ENCODE data around the gene LGALS7.

Gene LGALS7

DNA sequence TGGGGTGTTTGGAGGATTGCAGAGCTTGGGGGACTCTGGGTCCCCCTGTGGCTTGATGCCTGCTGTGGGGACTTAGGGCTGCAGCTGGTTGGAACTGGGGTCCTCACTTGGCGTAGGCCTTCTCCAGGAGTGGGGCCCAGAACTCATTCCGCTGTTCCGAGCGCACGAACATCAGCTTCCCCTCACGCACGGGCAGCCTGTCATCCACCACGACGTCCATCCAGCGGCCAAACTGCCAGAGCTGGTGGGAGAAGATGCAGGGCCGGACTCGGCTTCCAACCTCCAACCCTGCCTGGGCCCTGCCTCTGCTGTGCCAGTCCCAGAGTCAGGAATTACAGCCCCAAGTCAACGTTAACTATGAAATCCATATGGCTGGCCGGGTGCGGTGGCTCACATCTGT is 31.6 kb downstream of the LGALS7 start:
- Histone ChIP-seq H4K8ac (ENCODE audit: low read length) (no peak overlapping the region), H3K27me3 (ENCODE audit: control insufficient read depth in 1 of 2, insufficient read depth in 1 of 2, low read length in 2 of 2) (peaks cover 0 to 13% of the 10 kb centered on the region in 2 experiments), H3K36me3 (ENCODE audit: control insufficient read depth in 1 of 2, insufficient read depth in 2 of 2, low read depth in 1 of 2, low read length in 2 of 2) (no peaks in the 10 kb centered on the region), H4K91ac (ENCODE audit: low read length) (no peak overlapping the region), H3K18ac (ENCODE audit: low read depth in 1 of 2, low read length in 2 of 2) (no peak overlapping the region), H2BK15ac (ENCODE audit: low read depth, poor library complexity, severe bottlenecking) (no peak overlapping the region), H2BK120ac (ENCODE audit: low read depth, low read length) (no peak overlapping the region), H3K4me2 (ENCODE audit: low read length, poor library complexity, severe bottlenecking) (no peak overlapping the region), H2BK12ac (ENCODE audit: low read length in 2 of 2) (no peak overlapping the region), H2BK5ac (ENCODE audit: low read depth, low read length, poor library complexity, severe bottlenecking) (no peak overlapping the region), H2AFZ (ENCODE audit: low read depth, low read length) (no peak overlapping the region), H3K23ac (ENCODE audit: low read length in 2 of 2) (no peak overlapping the region), H3K9me3 (ENCODE audit: control insufficient read depth, low read length) (no peaks in the 10 kb centered on the region), H3K79me1 (replicated peaks; ENCODE audit: low read length, poor library complexity, severe bottlenecking) (no peaks in the 10 kb centered on the region), H3K14ac (ENCODE audit: low read length in 2 of 2) (no peak overlapping the region), H2AK5ac (ENCODE audit: low read length, severe bottlenecking) (no peak overlapping the region), H3K9ac (ENCODE audit: low read length) (no peak overlapping the region), H3K27ac (ENCODE audit: low read length, poor library complexity, severe bottlenecking) (no peak overlapping the region), H3K4me3 (ENCODE audit: insufficient read depth in 1 of 2, low read depth in 1 of 2, low read length in 2 of 2) (no peak overlapping the region), H3K4ac (ENCODE audit: low read depth in 1 of 2, low read length in 2 of 2) (no peak overlapping the region), H3K4me1 (ENCODE audit: control insufficient read depth, insufficient read depth, low read depth, low read length) (peaks cover 4% of the 10 kb centered on the region)
- DNase-seq: no peak
- 93% methylated on average over 15 of the region's 15 CpGs for WGBS

DNA sequence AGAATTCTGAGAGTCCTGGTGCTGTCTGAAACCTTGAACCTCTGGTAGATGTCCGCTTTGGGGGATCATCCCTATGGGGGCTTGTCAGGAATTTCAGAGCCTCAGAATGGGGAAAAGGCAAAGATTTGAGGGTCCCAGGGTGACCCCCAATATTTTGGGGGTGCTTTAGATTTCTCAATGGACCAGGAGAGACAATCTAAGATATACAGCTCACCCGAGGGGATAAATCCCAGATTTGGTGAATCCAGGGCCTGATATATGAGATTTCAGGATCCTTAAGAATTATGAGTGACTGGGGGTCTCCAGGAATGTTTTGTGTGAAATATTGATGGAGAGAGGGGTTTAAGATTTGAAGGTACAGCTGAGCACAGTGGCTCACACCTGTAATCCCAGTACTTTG is 32.4 kb downstream of the LGALS7 start:
- Histone ChIP-seq H2AFZ (ENCODE audit: low read depth, low read length) (no peak overlapping the region), H3K23ac (ENCODE audit: low read length in 2 of 2) (no peak overlapping the region), H2AK5ac (ENCODE audit: low read length, severe bottlenecking) (no peak overlapping the region), H2BK120ac (ENCODE audit: low read depth, low read length) (no peak overlapping the region), H3K9me3 (ENCODE audit: control insufficient read depth, low read length) (no peaks in the 10 kb centered on the region), H2BK5ac (ENCODE audit: low read depth, low read length, poor library complexity, severe bottlenecking) (no peak overlapping the region), H3K4ac (ENCODE audit: low read depth in 1 of 2, low read length in 2 of 2) (no peak overlapping the region), H4K8ac (ENCODE audit: low read length) (no peak overlapping the region), H2BK15ac (ENCODE audit: low read depth, poor library complexity, severe bottlenecking) (no peak overlapping the region), H3K36me3 (ENCODE audit: control insufficient read depth in 1 of 2, insufficient read depth in 2 of 2, low read depth in 1 of 2, low read length in 2 of 2) (no peaks in the 10 kb centered on the region), H3K4me3 (ENCODE audit: insufficient read depth in 1 of 2, low read depth in 1 of 2, low read length in 2 of 2) (no peak overlapping the region), H3K18ac (ENCODE audit: low read depth in 1 of 2, low read length in 2 of 2) (no peak overlapping the region), H3K4me1 (ENCODE audit: control insufficient read depth, insufficient read depth, low read depth, low read length) (peaks cover 10% of the 10 kb centered on the region), H3K79me1 (replicated peaks; ENCODE audit: low read length, poor library complexity, severe bottlenecking) (no peaks in the 10 kb centered on the region), H2BK12ac (ENCODE audit: low read length in 2 of 2) (no peak overlapping the region), H3K27ac (ENCODE audit: low read length, poor library complexity, severe bottlenecking) (no peak overlapping the region), H3K9ac (ENCODE audit: low read length) (no peak overlapping the region), H3K14ac (ENCODE audit: low read length in 2 of 2) (no peak overlapping the region), H4K91ac (ENCODE audit: low read length) (no peak overlapping the region), H3K4me2 (ENCODE audit: low read length, poor library complexity, severe bottlenecking) (no peak overlapping the region), H3K27me3 (ENCODE audit: control insufficient read depth in 1 of 2, insufficient read depth in 1 of 2, low read length in 2 of 2) (peaks cover 0 to 16% of the 10 kb centered on the region in 2 experiments)
- DNase-seq: no peak
- 98% methylated on average over 2 of the region's 2 CpGs for WGBS

DNA sequence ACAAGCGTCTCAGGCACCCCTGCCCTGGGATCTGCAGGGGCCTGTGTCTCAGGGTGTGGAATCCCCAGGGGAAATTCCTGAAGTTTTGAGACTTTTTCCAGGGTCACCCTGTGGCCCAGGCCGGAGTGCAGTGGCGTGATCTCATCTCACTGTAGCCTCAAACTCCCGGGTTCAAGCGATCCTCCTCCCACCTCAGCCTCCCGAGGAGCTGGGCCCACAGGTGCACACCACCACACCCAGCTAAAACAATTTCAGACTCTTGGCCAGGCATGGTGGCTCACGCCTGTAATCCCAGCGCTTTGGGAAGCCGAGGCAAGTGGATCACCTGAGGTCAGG is 33.1 kb downstream of the LGALS7 start:
- Histone ChIP-seq H3K36me3 (ENCODE audit: control insufficient read depth in 1 of 2, insufficient read depth in 2 of 2, low read depth in 1 of 2, low read length in 2 of 2) (no peaks in the 10 kb centered on the region), H2AFZ (ENCODE audit: low read depth, low read length) (no peak overlapping the region), H2BK5ac (ENCODE audit: low read depth, low read length, poor library complexity, severe bottlenecking) (no peak overlapping the region), H2BK120ac (ENCODE audit: low read depth, low read length) (no peak overlapping the region), H3K4me1 (ENCODE audit: control insufficient read depth, insufficient read depth, low read depth, low read length) (peaks cover 13% of the 10 kb centered on the region), H3K27ac (ENCODE audit: low read length, poor library complexity, severe bottlenecking) (no peak overlapping the region), H3K23ac (ENCODE audit: low read length in 2 of 2) (no peak overlapping the region), H2AK5ac (ENCODE audit: low read length, severe bottlenecking) (no peak overlapping the region), H3K79me1 (replicated peaks; ENCODE audit: low read length, poor library complexity, severe bottlenecking) (no peaks in the 10 kb centered on the region), H3K4me3 (ENCODE audit: insufficient read depth in 1 of 2, low read depth in 1 of 2, low read length in 2 of 2) (no peak overlapping the region), H3K14ac (ENCODE audit: low read length in 2 of 2) (no peak overlapping the region), H4K91ac (ENCODE audit: low read length) (no peak overlapping the region), H3K18ac (ENCODE audit: low read depth in 1 of 2, low read length in 2 of 2) (no peak overlapping the region), H3K9ac (ENCODE audit: low read length) (no peak overlapping the region), H2BK15ac (ENCODE audit: low read depth, poor library complexity, severe bottlenecking) (no peak overlapping the region), H3K4ac (ENCODE audit: low read depth in 1 of 2, low read length in 2 of 2) (no peak overlapping the region), H3K9me3 (ENCODE audit: control insufficient read depth, low read length) (no peaks in the 10 kb centered on the region), H2BK12ac (ENCODE audit: low read length in 2 of 2) (no peak overlapping the region), H3K27me3 (ENCODE audit: control insufficient read depth in 1 of 2, insufficient read depth in 1 of 2, low read length in 2 of 2) (peaks cover 0 to 16% of the 10 kb centered on the region in 2 experiments), H3K4me2 (ENCODE audit: low read length, poor library complexity, severe bottlenecking) (no peak overlapping the region), H4K8ac (ENCODE audit: low read length) (no peak overlapping the region)
- no peak for DNase-seq
- 95% methylated on average over 9 of the region's 9 CpGs for WGBS

DNA sequence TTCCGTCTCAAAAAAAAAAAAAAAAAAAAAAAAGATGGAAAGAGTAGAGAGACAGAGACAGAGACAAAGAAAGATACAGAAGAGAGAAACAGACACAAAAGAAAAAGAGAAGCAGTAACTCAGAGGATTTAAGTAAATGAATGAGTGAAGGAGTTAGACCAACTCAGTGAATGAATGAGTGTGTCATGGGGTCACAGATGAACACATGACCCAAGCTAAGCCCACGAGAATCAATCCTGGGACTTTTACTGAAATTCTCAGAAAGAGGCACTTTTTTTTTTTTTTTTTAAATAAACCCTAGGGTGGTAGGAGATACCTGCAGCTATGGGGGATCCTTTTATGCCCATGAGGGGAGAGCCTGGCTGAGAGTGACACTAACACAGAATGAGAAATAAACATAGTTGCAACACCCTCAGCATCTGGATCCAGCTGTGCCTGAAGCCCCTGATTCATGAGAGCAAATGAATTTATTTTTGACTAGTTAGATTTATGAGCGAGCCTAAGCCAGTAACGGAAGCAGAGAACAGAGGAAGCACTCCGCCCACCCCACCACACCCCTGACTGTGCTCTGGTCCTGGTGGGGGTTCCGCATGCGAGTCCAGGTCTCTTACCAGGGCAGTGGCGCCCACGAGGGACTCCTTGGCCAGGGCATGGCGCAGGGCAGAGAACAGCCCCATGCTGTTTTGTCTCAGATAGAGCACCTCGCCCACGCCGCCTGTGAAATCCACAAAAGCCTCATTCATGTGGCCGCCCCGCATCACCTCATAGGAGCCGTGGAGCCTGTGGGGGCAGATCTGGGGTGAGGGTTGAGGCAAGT is 33.7 kb downstream of the LGALS7 start:
- Histone ChIP-seq H3K18ac (ENCODE audit: low read depth in 1 of 2, low read length in 2 of 2) (no peak overlapping the region), H3K14ac (ENCODE audit: low read length in 2 of 2) (no peak overlapping the region), H2AK5ac (ENCODE audit: low read length, severe bottlenecking) (no peak overlapping the region), H2BK120ac (ENCODE audit: low read depth, low read length) (no peak overlapping the region), H3K27ac (ENCODE audit: low read length, poor library complexity, severe bottlenecking) (no peak overlapping the region), H2BK12ac (ENCODE audit: low read length in 2 of 2) (no peak overlapping the region), H2BK5ac (ENCODE audit: low read depth, low read length, poor library complexity, severe bottlenecking) (no peak overlapping the region), H3K4me3 (ENCODE audit: insufficient read depth in 1 of 2, low read depth in 1 of 2, low read length in 2 of 2) (no peak overlapping the region), H3K27me3 (ENCODE audit: control insufficient read depth in 1 of 2, insufficient read depth in 1 of 2, low read length in 2 of 2) (peaks cover 0 to 16% of the 10 kb centered on the region in 2 experiments), H3K4me2 (ENCODE audit: low read length, poor library complexity, severe bottlenecking) (no peak overlapping the region), H3K4me1 (ENCODE audit: control insufficient read depth, insufficient read depth, low read depth, low read length) (peaks cover 19% of the 10 kb centered on the region), H3K23ac (ENCODE audit: low read length in 2 of 2) (no peak overlapping the region), H3K9ac (ENCODE audit: low read length) (no peak overlapping the region), H2BK15ac (ENCODE audit: low read depth, poor library complexity, severe bottlenecking) (no peak overlapping the region), H2AFZ (ENCODE audit: low read depth, low read length) (no peak overlapping the region), H3K9me3 (ENCODE audit: control insufficient read depth, low read length) (no peaks in the 10 kb centered on the region), H3K36me3 (ENCODE audit: control insufficient read depth in 1 of 2, insufficient read depth in 2 of 2, low read depth in 1 of 2, low read length in 2 of 2) (no peaks in the 10 kb centered on the region), H3K4ac (ENCODE audit: low read depth in 1 of 2, low read length in 2 of 2) (no peak overlapping the region), H4K8ac (ENCODE audit: low read length) (no peak overlapping the region), H4K91ac (ENCODE audit: low read length) (no peak overlapping the region), H3K79me1 (replicated peaks; ENCODE audit: low read length, poor library complexity, severe bottlenecking) (no peaks in the 10 kb centered on the region)
- 92% methylated on average over 15 of the region's 16 CpGs for WGBS
- DNase-seq: no peak

All from mesenchymal stem cell (in vitro differentiated cells and primary cell).